GM08714 (cell line): Measurements from ENCODE around the gene UBE3B.

ENCODE experiments used
- H3K4me3 ChIP-seq: fragments of 200-500 bp; sonication (Bioruptor generic); 2 replicates; pipeline ENCODE4 v1.5.1; 2014; ENCODE audit warnings: mild to moderate bottlenecking, low read length, inconsistent platforms
- ZNF274 ChIP-seq: IDR thresholded peaks from 2 replicates; pipeline ENCODE4 v1.6.1; 2012; ENCODE audit warnings: mild to moderate bottlenecking, low read depth, low read length

Gene UBE3B

GRCh38 chr12:109444259-109444658 lies 33.2 kb upstream of the UBE3B start:
- H3K4me3 ChIP-seq, result no peak overlapping the region

GRCh38 chr12:109445191-109445609 lies 32.2 kb upstream of the UBE3B start:
- H3K4me3 ChIP-seq, result no peak overlapping the region
- no peak for TF ChIP-seq ZNF274

More at GRCh38 chr12:109444259-109444658, 33.2 kb upstream of the UBE3B start:
- TF ChIP-seq ZNF274, result no peak

GRCh38 chr12:109446869-109447268 lies 30.6 kb upstream of the UBE3B start:
- no peak for TF ChIP-seq ZNF274
- H3K4me3 ChIP-seq, result no peak overlapping the region

- TF ChIP-seq ZNF274, result no peak
- H3K4me3 ChIP-seq, result no peak overlapping the region
These were observed 30.0 kb upstream of the UBE3B start for GRCh38 chr12:109447482-109447881.

GRCh38 chr12:109448272-109448671 lies 29.2 kb upstream of the UBE3B start:
- no peak for TF ChIP-seq ZNF274
- no peak overlapping the region for H3K4me3 ChIP-seq

GRCh38 chr12:109448707-109449390 lies 28.6 kb upstream of the UBE3B start:
- TF ChIP-seq ZNF274, result no peak
- no peak overlapping the region for H3K4me3 ChIP-seq

- H3K4me3 ChIP-seq, result no peak overlapping the region
- no peak for TF ChIP-seq ZNF274
These were observed 27.4 kb upstream of the UBE3B start for GRCh38 chr12:109449845-109450532.

GRCh38 chr12:109450980-109451379 lies 26.5 kb upstream of the UBE3B start:
- H3K4me3 ChIP-seq, result no peak overlapping the region
- no peak for TF ChIP-seq ZNF274

- no peak for TF ChIP-seq ZNF274
- no peak overlapping the region for H3K4me3 ChIP-seq
These were observed 26.0 kb upstream of the UBE3B start for GRCh38 chr12:109451400-109451799.

GRCh38 chr12:109452489-109452888 lies 24.9 kb upstream of the UBE3B start:
- no peak for TF ChIP-seq ZNF274
- no peak overlapping the region for H3K4me3 ChIP-seq

- TF ChIP-seq ZNF274, result no peak
- H3K4me3 ChIP-seq, result no peak overlapping the region
These were observed 21.7 kb upstream of the UBE3B start for GRCh38 chr12:109455706-109456105.

- no peak for TF ChIP-seq ZNF274
- H3K4me3 ChIP-seq, result no peak overlapping the region
These were observed 19.3 kb upstream of the UBE3B start for GRCh38 chr12:109458086-109458485.

GRCh38 chr12:109458771-109459208 lies 18.6 kb upstream of the UBE3B start:
- no peak for TF ChIP-seq ZNF274
- H3K4me3 ChIP-seq, result no peak overlapping the region

GRCh38 chr12:109459247-109459646 lies 18.2 kb upstream of the UBE3B start:
- TF ChIP-seq ZNF274, result no peak
- H3K4me3 ChIP-seq, result no peak overlapping the region

- no peak overlapping the region for H3K4me3 ChIP-seq
- TF ChIP-seq ZNF274, result no peak
These were observed 16.9 kb upstream of the UBE3B start for GRCh38 chr12:109460538-109460937.
